ENCODE results near the gene GNG13.
"Not testable (repeated sequence)": the region's sequence is repeated elsewhere in the genome, so short reads cannot be mapped to it uniquely, and the experiment has no call there.

Gene GNG13

DNA sequence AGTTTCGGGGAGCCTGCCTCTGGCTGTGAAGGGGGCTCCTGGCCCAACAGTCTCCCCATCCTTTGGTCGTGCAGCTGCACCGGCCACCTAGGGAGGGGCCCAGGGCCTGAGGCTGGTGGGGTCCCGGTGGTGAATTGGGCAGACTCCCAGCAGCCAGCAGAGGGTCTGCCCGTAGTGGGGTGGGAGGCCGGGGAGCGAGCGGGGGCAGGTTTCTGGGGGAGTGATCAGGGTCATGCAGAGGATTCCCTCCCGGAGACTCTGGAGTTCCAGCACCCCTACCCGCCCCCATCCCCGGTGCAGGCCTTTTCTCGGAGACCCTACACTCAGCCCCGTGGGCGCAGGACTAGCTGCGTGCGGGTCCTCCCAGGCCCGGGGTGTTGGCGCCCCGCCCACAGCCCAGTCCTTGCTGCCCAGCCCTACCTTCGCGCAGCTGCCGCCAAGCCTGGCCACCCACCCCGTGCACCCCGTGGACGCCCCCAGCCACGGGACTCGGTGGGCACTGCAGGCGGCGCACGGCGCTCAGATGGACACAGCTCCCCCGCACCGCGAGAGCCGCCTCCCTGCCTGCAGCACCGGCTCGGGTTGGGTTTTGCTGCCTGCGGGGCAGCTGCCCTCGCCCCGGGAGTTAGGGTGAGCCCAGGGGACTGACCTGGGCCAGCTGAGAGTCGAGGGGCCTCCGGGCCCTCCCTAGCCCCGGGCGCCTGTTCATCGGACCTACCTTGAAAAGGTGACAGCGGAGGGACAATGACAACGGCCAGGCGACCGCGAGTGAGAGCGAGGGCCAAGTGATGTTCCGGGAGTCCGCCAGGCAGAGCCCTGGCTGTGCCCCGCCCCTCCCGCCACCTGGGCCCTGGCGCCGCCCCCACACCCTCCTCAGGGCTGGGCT lies at the start of gene GNG13:
Gene GNG13 (minus strand): TSS at position 787 of the 886 bp plus-strand sequence. CDS start 1,657 bp downstream, outside the sequence.
- DNase-seq (ENCODE audit: low read depth) = no peak

DNA sequence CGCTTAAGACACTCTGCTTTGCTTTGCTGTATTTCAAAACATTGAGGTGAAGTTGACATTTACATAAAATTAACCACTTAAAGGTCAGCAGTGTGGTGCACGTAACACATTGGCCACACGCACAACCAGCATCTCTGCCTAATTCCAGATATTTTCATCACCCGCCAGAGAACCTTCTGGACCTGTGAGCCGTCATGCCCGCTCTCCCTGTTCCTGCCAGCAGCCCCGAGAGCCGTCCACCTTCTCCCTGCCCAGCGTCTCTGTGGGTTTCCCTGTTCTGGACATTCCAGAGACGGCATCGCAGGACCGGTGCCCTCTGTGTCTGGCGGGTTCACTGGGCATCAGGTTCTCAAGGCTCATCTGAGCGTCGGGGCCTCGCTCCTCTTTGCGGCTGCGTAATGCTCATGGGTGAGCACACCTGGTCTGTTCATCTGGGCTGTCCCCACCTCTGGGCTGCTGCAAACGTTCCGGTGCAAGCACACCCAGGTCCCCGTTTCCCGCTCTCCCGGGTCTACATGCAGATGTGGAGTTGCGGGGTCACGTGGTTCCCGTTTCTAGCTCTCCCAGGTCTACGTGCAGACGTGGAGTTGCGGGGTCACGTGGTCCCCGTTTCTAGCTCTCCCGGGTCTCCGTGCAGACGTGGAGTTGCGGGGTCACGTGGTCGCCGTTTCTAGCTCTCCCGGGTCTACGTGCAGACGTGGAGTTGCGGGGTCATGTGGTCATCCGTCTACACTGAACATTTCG lies 48.1 kb upstream of the GNG13 start:
- no peak for DNase-seq (ENCODE audit: low read depth)

DNA sequence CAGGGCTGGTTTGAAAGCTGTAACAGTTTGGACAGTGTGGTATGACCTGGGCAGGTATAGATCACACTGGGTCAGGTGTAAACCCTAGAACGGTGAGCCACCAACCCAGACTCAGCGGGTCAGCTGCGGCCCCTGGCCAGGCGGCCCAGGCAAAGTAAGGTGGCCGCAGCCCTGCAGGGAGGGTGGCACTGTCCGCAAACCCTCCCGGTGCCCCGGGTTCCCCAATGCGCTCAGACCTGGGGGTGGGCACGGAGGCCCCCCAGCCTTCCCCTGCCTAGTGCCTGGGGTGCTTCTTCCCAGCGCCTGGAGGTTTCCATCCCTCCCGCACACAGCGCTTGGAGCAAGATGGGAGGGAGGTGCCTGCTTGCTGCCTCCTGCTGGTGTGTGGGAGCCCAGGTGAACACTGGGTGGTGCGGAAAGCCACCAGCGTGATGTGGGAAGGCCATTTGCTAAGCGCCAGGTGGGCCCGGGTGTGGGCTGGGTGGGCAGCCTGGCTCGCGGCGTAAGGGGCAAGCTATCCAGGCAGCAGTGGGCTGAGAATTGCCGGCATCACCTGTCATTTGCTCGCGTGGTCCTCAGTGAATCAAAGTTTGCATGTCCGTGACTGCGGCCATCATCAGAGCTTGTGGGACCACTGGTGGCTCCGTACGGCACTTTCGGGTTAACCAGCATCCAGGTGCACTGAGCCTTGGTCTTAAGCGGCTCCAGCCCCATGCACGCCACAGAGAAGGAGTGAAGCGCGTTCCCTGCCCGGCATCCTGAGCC lies 47.3 kb upstream of the GNG13 start:
- no peak for DNase-seq (ENCODE audit: low read depth)

GRCh38 chr16:847151-847550 lies 46.6 kb upstream of the GNG13 start:
- DNase-seq (ENCODE audit: low read depth) = no peak

DNA sequence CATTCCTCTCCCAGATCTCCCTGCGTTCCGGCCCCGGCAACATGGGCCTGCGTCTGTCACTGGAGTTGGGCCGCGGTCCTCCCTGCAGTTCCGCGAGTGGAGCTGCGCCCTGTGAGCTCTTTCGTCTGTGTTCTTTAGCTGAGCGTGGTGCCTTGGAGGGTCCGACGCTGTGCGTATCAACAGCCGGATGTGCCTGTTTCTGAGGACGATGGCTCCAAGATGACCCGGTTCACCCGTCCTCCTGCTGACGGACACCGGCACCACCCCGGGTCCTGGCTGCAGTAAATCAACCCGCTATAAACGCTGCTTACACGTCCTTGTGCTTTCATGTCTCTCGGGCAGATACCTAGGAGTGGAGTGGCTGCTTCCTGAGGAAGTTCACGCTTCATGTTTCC lies 44.8 kb upstream of the GNG13 start:
- DNase-seq (ENCODE audit: low read depth) = no peak

DNA sequence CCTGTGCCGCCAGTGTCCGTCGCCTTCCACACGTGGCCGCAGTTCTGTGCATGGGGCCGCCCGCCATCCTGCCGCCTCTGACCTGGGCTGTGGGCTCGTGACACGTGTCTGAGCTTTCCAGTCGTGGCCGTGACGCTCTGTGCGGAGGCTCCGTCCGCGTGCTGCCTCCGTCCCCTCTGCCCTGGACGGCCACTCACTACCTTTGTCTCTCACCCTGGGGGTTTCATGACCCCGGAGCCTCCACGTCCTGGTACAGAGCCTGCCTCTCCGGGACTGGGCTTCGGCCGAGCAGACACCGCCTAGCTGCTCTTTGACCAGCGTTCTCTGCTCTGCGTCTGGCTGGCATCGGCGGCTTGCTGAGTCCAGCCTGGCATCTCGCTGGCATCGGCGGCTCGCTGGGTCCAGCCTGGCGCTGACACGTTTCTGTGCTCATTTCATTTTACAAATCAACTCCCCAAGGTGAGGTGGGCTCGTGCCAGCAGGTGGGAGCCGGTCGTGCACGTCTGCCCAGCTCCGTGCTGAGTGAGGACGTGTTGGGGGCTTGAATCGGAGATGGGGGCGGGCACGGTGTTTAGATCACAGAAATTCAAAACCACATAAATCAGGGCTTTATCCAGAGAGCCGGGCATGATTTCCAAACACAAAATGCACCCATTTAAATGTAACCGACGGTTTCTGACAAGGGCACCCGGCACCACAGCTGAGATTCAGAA lies 44.3 kb upstream of the GNG13 start:
- no peak for DNase-seq (ENCODE audit: low read depth)

DNA sequence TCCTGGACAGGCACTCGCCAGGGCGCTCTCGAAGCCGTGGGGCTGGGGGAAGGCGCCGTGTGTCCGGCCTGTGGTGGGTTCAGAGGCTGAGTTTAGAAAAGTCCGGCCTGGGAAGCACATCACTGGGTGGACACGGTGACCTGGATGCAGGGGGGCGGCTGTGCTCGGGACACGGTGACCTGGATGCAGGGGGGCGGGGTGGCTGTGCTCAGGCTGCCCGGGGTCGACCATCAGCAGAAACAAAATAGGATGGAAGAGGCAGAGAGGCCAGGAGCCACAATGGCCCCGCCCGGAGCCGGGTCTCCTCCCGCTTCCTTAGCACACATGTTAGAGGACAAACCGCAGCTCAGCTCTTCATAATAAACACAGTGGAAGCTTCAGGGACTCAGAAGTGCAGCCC lies 43.2 kb upstream of the GNG13 start:
- no peak for DNase-seq (ENCODE audit: low read depth)

GRCh38 chr16:842711-843560 lies 42.4 kb upstream of the GNG13 start:
- no peak for DNase-seq (ENCODE audit: low read depth)

DNA sequence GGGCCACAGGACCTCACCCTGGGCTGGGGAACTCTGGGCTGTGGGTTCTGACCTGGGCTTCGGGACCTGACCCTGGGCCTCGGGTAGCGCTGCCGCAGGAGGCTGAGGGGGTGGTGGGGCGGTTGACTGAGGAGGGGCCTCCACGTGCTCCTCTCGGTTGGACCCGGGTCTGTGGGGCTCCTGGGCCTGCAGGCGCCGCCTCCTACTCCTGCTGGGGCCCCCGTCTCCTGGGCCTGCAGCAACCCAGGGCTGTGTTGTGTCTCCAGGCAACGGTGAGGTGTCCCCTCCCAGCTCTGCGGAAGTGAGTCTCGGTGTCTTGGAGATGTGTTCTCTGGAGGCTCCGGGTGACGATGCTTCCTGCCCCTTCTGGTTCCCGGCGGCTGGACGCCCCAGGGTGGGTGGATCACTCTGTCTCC lies 41.5 kb upstream of the GNG13 start:
- DNase-seq (ENCODE audit: low read depth) = no peak

DNA sequence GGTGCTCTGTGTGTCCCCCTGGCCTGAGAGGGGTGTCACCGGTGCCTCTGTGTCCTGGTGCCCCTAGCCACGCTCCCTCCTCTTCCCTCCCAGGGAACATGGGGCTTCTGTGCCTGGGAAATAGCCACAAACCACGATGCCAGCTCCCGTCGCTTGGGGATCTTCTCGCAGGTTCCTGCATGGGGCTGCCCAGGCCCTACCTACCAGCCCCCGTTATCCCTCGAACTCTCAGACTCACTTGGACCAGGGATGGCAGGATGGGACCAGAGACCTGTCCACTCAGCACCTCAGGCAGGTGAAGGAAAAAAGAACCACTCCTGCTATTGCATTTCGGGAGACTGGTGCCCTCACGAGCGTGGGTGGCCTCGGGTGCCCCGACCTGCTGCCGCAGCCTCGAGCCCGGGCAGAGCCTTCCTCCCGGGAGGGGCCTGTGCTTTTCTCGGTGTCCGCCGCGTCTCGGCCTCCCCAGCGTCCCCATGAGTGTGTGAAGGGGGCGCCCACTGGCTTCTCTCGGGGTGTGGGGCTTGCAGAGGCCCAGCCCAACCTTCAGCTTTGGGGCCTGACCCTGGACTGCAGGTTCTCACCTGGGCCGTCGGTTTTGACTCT lies 41.0 kb upstream of the GNG13 start:
- DNase-seq (ENCODE audit: low read depth) = no peak

DNA sequence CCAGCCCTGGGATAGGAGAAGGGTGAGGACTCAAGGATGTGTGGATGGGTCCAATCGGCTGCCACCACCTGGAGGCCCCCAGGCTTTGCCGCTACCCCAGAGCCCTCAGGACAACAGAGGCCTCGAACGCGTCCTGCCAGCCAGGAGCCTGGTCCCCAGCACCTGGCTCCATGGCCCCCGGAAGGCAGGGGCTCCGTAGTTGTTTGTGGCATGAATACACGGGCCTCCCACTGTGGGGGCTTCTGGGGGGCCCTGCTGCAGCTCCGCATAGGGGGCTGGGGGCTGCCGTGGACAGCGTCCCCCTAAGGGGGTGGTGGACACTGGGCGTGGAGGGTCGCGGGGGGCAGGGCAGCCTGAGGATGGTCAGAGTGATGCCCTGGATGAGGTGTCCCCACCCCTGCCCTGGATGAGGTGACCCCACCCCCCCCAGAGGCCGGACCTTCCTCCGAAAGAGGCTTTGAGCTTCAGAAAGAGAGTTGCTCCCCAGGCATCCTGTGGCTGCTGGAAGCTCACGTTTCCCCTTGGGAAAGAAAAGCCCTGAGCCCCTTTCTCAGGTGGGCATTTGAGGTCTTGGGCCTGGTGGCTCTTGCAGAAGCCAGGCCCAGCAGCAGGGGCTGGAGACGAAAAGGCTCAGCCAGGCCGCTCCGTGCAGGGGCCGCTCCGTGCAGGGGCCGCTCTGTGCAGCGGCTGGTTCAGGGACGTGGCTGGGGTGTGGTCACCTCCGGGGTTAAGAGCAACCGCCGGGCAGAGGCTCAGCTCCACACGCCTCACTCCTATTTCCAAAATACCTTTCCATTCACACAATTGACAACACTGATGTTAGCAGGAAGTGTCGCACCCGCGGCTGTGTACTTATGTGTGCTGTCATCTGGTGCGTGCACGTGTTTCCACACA lies 40.3 kb upstream of the GNG13 start:
- DNase-seq (ENCODE audit: low read depth) = no peak

DNA sequence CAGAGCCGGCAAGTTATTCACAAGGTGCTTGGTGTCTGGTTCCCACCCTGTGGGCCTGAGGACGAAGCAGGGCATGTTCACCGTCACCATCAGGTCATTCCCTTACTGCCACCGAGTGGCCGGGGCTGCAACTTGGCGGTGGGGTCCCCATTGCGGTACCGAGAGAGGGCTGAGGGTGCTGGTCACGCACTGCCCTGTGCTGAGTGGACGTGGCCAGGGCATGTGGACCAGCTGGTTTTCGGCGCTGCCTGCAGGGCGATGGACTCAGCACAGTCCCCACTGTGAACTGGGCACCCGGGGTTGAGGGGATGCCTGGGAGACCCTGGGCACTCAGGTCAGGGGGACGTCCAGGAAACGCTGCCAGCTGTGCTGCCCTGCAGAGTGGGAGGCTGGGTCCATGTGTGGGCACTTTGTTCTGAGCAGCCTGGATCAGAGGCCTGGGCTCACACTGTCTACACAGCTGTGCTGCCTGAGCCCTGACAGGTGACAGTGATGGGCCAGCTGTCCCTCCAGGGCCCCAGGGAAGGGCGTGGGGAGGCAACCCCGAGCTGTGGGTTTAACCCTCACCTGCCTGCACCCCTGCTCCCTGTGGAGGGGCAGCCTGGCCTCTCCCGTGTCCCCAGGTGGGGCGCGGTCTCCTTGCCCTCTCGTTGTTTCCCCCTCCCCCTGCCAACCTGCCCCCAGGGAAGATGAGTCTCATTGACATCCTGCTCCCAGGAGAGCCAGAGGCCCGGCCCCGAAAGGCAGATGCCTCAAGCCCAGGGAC lies 39.3 kb upstream of the GNG13 start:
- DNase-seq (ENCODE audit: low read depth) = no peak

DNA sequence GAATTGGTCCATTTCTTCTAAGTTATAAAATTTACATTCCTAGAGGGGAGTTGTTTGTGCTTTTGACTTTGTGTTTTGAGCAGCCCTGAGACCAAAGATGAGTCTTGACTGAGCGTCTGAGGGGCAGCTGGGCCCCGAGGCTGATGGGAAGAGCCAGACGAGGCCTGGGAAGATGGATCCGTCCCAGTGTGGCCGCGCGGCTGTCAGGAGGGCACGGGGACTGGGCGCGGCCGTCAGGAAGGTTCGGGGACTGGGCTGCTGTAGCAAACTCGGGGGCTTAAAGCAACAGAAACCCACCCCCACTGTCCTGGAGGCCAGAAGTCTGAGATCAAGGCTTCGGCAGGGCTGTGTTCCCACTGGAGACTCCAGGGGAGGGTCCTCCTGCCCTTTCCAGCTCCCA lies 38.2 kb upstream of the GNG13 start:
- no peak for DNase-seq (ENCODE audit: low read depth)

- not testable (repeated sequence) for DNase-seq (ENCODE audit: low read depth)
Observed at GRCh38 chr16:836822-837221, 36.3 kb upstream of the GNG13 start.

DNA sequence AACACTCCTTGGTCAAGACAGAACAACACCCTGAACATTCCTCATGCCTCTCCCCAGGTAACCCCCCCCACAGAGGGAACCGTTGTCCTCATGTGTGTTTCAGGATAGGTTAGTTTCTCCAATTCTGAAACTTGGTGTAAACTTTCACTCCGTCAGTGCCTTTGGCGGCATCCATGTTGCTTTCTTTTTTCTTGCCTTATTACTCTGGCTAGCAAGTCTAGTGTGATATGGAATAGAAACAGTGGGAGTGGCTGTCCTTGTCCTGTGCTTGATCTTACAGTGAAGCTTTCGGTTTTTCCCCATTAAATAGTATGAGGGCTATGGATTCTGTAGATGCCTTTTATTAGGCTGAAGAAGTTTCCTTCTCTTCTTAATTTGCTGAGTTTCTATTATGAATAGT lies 35.7 kb upstream of the GNG13 start:
- no peak for DNase-seq (ENCODE audit: low read depth)

DNA sequence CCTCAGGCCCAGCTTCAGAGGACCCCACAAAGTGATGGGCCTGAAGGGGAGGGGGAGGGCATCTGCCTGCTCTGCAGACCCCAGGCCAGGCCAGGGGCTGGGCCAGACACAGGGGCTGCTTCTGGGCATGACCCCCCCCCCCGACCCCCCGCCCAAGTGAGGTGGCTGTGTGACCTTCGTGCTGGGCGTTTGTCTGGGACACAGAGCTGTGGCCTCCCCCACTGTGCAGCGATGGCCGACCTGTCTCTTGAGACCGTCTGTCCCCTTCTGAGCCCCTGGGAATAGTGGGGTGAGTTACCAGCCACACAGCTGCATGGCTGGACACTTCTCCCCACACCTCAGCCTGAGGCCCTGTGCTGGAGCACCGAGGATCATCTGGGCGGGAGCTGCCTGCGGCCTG lies 34.8 kb upstream of the GNG13 start:
- no peak for DNase-seq (ENCODE audit: low read depth)

GRCh38 chr16:833411-833810 lies 32.9 kb upstream of the GNG13 start:
- DNase-seq (ENCODE audit: low read depth) = no peak

DNA sequence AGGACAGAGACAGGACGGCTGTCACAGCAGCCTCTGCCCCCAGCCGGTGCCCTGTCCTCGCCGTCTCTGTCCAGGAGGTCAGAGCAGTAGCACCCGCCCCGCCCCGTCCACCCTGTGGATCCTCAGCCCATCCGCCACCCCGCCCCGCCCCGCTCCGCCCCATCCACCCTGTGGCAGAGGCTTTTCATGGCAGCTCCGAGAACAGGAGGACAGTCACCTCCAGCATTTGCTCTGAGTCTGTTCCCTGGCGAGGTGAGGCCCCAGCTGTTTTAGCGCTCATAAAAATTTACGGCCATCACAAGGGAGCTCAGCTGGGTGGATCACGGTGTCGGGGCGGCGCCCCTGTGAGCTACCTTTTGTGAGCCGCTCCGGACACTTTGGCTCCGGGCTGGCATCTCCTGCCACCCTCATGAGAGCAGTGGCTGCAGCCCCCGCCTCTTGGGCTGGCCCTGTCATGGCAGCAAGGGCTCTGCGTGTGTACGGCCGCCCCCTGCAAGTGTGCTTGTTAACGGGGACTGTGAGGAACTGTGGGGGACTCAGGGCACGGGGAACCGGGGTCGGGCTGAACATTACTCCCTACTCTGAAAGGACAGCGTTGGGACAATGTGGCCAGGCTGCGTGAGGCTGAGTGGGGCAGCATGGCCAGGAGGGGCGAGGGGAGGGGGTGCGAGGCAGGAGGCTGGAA lies 32.3 kb upstream of the GNG13 start:
- no peak for DNase-seq (ENCODE audit: low read depth)

Data from activated T-cell treated with anti-CD3 and anti-CD28 coated beads for 24 hours (primary cell).